ENCODE measurements around the gene TEAD4. TPM values are rescaled to one million over a fixed set of nuclear protein-coding genes. Genes with fewer than 3 reads are reported as not detected.

TEAD4 gene
- total RNA-seq, 2 experiments from 2014 or later, result not detected

DNA sequence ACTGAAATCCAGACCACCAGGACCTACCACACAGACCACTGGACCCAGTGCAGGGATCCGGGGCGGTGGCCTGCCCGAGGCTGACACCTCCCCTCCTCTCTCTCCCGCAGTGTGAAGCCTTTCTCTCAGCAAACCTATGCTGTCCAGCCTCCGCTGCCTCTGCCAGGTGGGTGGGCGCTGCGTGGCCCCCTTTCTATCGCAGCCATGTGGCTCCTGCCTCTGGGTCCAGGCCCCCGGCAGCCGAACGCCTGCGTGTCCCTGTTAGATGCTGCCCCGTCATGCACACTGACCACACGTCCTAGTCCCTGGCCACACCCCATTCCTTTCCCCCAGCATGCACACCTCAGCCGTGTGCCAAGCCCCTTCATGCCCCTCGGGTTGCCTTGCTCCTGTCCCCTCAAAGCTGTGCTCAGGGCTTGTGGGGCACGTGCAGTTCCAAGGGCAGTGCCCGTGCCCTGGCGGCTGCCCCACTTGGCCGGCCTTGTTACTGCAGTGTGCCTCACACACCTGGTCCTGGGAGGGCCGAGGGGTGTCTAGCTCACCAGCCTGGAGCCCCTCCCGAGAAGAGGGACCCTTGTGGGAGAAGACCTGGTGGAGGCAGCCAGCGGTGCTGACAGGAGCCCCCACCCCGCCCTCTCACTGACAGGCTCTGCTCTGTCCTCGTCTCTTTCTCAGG lies 59.9 kb downstream of the TEAD4 start:
- H3K4me1 ChIP-seq (ENCODE audit: insufficient read depth, low read length, poor library complexity, severe bottlenecking), result no peaks in the 10 kb centered on the region
- no peak overlapping the region for H3K4me3 ChIP-seq (ENCODE audit: low read depth, low read length, poor library complexity, severe bottlenecking)
- POLR2A ChIA-PET, result no interaction called here

DNA sequence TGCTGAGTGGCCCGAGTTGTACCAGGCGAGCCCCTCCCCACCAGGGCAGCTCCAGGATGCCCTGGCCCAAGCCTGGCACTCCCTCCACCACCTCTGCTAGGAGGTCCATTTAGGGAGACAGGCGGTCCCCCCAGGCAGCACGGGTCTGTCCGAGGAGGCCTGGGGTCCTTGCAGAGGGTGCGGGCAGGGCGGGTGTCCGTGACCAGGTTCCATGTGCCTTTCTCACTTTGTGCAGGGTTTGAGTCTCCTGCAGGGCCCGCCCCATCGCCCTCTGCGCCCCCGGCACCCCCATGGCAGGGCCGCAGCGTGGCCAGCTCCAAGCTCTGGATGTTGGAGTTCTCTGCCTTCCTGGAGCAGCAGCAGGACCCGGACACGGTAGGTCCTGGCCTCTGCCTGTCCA lies 61.2 kb downstream of the TEAD4 start:
- Histone ChIP-seq H3K27ac (ENCODE audit: low read depth, low read length, poor library complexity, severe bottlenecking) (no peak overlapping the region), H3K9me2 (ENCODE audit: insufficient read depth, low read length) (no peaks in the 10 kb centered on the region), H3K4me3 (ENCODE audit: low read depth, low read length, poor library complexity, severe bottlenecking) (no peak overlapping the region), H3K79me2 (ENCODE audit: insufficient read depth, low read depth, low read length) (no peaks in the 10 kb centered on the region), H3K4me2 (ENCODE audit: low read length) (no peak overlapping the region), H3K9me3 (ENCODE audit: low read length) (no peaks in the 10 kb centered on the region), H4K20me1 (ENCODE audit: insufficient read depth, low read length) (no peaks in the 10 kb centered on the region; the same call in 1 of the 2 replicates), H3K4me1 (ENCODE audit: insufficient read depth, low read length, poor library complexity, severe bottlenecking) (no peaks in the 10 kb centered on the region), H3K36me3 (ENCODE audit: insufficient read depth, low read length) (no peaks in the 10 kb centered on the region), H2AFZ (ENCODE audit: low read length) (no peak overlapping the region)
- ChIA-PET CTCF (ENCODE audit: unreplicated experiment) (no interaction called here), POLR2A (interaction anchor here (0.6 kb wide), 1 partner anchor 53 kb away, joined by 7 read pairs; no protein-coding TSS in a partner anchor)
- no peak for DNase-seq (ENCODE audit: low spot score)
- intact Hi-C loops (cut with micrococcal nuclease; ENCODE audit: unreplicated experiment), result no loop called here
- BruUV-seq (replicated peaks), result no TSS peak
- no peak for TF ChIP-seq EZH2phosphoT487 (IDR thresholded peaks at IDR 0.05; ENCODE audit: borderline replicate concordance, low read depth, low read length)
- TF ChIP-seq, protein P1, sequence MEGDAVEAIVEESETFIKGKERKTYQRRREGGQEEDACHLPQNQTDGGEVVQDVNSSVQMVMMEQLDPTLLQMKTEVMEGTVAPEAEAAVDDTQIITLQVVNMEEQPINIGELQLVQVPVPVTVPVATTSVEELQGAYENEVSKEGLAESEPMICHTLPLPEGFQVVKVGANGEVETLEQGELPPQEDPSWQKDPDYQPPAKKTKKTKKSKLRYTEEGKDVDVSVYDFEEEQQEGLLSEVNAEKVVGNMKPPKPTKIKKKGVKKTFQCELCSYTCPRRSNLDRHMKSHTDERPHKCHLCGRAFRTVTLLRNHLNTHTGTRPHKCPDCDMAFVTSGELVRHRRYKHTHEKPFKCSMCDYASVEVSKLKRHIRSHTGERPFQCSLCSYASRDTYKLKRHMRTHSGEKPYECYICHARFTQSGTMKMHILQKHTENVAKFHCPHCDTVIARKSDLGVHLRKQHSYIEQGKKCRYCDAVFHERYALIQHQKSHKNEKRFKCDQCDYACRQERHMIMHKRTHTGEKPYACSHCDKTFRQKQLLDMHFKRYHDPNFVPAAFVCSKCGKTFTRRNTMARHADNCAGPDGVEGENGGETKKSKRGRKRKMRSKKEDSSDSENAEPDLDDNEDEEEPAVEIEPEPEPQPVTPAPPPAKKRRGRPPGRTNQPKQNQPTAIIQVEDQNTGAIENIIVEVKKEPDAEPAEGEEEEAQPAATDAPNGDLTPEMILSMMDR (conservative IDR thresholded peaks at IDR 0.05; ENCODE audit: low read length), result no peak

More for the DNA sequence above, 59.9 kb downstream of the TEAD4 start:
- Histone ChIP-seq H3K36me3 (ENCODE audit: insufficient read depth, low read length) (no peaks in the 10 kb centered on the region), H3K27ac (ENCODE audit: low read depth, low read length, poor library complexity, severe bottlenecking) (no peak overlapping the region), H3K4me2 (ENCODE audit: low read length) (no peak overlapping the region), H4K20me1 (ENCODE audit: insufficient read depth, low read length) (no peaks in the 10 kb centered on the region; the same call in 1 of the 2 replicates), H3K79me2 (ENCODE audit: insufficient read depth, low read depth, low read length) (no peaks in the 10 kb centered on the region), H2AFZ (ENCODE audit: low read length) (no peak overlapping the region), H3K9me2 (ENCODE audit: insufficient read depth, low read length) (no peaks in the 10 kb centered on the region), H3K9me3 (ENCODE audit: low read length) (no peaks in the 10 kb centered on the region)
- no TSS peak for BruUV-seq (replicated peaks)
- CTCF ChIA-PET (ENCODE audit: unreplicated experiment), result no interaction called here
- intact Hi-C loops (cut with micrococcal nuclease; ENCODE audit: unreplicated experiment), result no loop called here
- no peak for TF ChIP-seq EZH2phosphoT487 (IDR thresholded peaks at IDR 0.05; ENCODE audit: borderline replicate concordance, low read depth, low read length)
- TF ChIP-seq, protein P1 (conservative IDR thresholded peaks at IDR 0.05; ENCODE audit: low read length), result no peak
- no peak for DNase-seq (ENCODE audit: low spot score)

DNA sequence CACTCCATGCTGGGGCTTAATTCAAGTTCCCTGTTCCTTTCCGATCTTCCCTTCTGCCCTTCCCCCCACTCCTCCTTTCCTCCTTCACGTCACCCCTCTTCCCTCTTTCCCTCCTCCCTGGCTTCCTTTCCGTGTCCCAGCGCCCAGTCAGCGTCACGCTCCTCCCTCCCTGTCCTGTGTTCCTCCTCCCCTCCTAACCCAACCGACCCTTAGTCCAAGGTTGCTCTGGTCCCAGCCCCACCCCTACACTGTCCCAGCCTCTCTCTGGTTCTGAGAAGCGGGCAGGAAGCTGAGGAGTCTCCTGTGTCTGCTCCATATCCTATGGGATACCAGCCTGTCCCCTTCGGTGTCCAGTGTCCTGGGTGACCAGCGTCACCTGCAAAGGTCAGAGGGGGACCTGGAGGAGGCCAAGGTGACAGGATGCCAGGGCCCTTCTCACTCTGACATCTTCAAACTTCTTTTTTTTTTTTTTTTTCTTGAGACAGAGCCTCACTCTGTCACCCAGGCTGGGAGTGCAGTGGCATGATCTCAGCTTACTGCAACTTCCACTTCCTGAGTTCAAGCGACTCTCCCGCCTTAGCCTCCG lies 61.7 kb downstream of the TEAD4 start:
- Histone ChIP-seq H3K9me3 (ENCODE audit: low read length) (no peaks in the 10 kb centered on the region), H3K27ac (ENCODE audit: low read depth, low read length, poor library complexity, severe bottlenecking) (no peak overlapping the region), H4K20me1 (ENCODE audit: insufficient read depth, low read length) (no peaks in the 10 kb centered on the region; the same call in 1 of the 2 replicates), H2AFZ (ENCODE audit: low read length) (no peak overlapping the region), H3K9me2 (ENCODE audit: insufficient read depth, low read length) (no peaks in the 10 kb centered on the region), H3K79me2 (ENCODE audit: insufficient read depth, low read depth, low read length) (no peaks in the 10 kb centered on the region), H3K4me2 (ENCODE audit: low read length) (no peak overlapping the region), H3K4me3 (ENCODE audit: low read depth, low read length, poor library complexity, severe bottlenecking) (no peak overlapping the region), H3K36me3 (ENCODE audit: insufficient read depth, low read length) (no peaks in the 10 kb centered on the region), H3K4me1 (ENCODE audit: insufficient read depth, low read length, poor library complexity, severe bottlenecking) (no peaks in the 10 kb centered on the region)
- no TSS peak for BruUV-seq (replicated peaks)
- ChIA-PET CTCF (ENCODE audit: unreplicated experiment) (interaction anchor here (0.5 kb wide), 1 partner anchor 379 kb away, joined by 4 read pairs; no protein-coding TSS in a partner anchor), POLR2A (no interaction called here)
- intact Hi-C loops (cut with micrococcal nuclease; ENCODE audit: unreplicated experiment), result no loop called here
- no peak for DNase-seq (ENCODE audit: low spot score)
- TF ChIP-seq, protein P1 (conservative IDR thresholded peaks at IDR 0.05; ENCODE audit: low read length), result no peak
- TF ChIP-seq EZH2phosphoT487 (IDR thresholded peaks at IDR 0.05; ENCODE audit: borderline replicate concordance, low read depth, low read length), result no peak

All from OCI-LY7 (cell line).